C4-2B (cell line): Measurements from ENCODE around the gene CASK.

Experiments
- ZFX ChIP-seq: fragments of 450-650 bp; IDR thresholded peaks from 2 replicates; pipeline ENCODE4 v1.6.1; 2017
- TF ChIP-seq, protein P1 (sequence below): fragments of 450-650 bp; conservative IDR thresholded peaks from 2 replicates; pipeline ENCODE4 v1.5.1; 2017; ENCODE audit warnings: mild to moderate bottlenecking

DNA sequence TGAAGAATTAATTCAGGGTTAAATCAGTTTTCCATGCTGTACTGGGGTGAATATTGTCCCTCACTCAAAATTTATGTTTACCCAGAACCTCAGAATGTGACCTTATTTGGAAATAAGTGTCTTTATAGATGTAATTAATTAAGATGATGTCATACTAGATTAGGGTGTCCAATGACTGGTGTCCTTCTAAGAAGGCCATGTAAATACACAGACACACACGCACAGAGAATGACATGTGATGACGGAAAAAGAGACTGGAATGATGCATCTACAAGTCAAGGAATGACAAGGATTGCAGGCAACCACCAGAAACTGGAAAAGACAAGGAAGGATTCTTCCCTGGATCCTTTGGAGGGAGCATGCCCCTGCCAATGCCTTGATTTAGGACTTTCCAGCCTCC is 319.2 kb downstream of the CASK start:
- TF ChIP-seq, protein P1, sequence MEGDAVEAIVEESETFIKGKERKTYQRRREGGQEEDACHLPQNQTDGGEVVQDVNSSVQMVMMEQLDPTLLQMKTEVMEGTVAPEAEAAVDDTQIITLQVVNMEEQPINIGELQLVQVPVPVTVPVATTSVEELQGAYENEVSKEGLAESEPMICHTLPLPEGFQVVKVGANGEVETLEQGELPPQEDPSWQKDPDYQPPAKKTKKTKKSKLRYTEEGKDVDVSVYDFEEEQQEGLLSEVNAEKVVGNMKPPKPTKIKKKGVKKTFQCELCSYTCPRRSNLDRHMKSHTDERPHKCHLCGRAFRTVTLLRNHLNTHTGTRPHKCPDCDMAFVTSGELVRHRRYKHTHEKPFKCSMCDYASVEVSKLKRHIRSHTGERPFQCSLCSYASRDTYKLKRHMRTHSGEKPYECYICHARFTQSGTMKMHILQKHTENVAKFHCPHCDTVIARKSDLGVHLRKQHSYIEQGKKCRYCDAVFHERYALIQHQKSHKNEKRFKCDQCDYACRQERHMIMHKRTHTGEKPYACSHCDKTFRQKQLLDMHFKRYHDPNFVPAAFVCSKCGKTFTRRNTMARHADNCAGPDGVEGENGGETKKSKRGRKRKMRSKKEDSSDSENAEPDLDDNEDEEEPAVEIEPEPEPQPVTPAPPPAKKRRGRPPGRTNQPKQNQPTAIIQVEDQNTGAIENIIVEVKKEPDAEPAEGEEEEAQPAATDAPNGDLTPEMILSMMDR, result no peak
- no peak for TF ChIP-seq ZFX
